ENCODE data around the gene CYP2S1. TPM values are rescaled to one million over a fixed set of nuclear protein-coding genes. Genes with fewer than 3 reads are reported as not detected.
"Not testable (repeated sequence)": the region's sequence is repeated elsewhere in the genome, so short reads cannot be mapped to it uniquely, and the experiment has no call there.

Gene CYP2S1
- polyA plus RNA-seq, 1 donor = 68.1 TPM

DNA sequence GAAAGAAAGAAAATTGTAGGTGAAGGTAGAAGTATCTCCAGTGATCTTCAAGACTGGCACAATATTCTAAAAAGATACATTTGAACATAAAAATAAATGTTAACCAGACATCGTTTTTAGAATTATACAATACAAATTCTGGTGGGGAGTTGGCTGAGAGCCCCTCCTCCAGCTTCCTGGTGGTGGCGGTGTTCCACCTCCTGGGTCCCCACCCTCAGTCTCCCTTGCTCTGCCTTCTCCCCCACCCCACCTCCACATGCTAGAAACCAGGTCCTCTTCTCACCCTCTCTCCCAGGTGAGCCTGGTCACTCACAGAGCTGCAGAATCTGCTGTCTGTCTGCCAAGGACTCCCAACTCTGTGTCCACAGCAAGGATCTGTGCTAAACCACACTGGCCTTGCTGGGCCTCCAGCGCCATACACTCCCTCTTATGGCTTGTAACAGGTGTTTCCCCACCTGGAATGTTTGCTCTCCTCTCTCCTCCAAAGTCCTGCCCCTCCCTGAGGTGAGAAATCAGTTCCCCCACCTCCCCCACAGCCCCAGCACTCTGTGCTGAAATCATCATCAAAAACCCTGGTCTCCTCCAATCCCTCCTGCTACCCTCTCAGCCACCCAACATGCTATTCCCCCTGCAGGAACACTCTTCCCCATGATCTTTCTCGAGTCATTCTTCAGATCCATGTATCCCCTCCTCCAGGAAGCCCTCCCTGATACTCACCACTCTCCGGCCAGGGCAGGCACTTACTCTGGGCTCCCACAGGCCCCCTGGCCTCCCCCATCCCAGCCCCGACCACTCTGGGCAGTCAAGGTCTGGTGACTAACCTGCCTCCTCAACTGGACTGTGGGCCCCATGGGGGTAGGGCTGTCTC, 20.5 kb upstream of the CYP2S1 start:
- Histone ChIP-seq H3K36me3 (ENCODE audit: control insufficient read depth, insufficient read depth, low read length) (no peaks in the 10 kb centered on the region), H3K9me3 (ENCODE audit: control insufficient read depth, low read depth, low read length) (no peaks in the 10 kb centered on the region), H3K4me1 (ENCODE audit: control insufficient read depth, insufficient read depth, low read length) (peaks cover 49% of the 10 kb centered on the region), H3K4me3 (ENCODE audit: low read length) (no peak overlapping the region), H3K27me3 (ENCODE audit: control insufficient read depth, insufficient read depth, low read length) (no peaks in the 10 kb centered on the region), H3K27ac (ENCODE audit: low read length) (peak overlapping the region; percentile 84)
- no CpG with 5 or more reads among the region's 6 CpGs for WGBS (ENCODE audit: insufficient coverage, low lambda C conversion rate)
- DNase-seq = peak in 1 of 2 donors; percentile 65

DNA sequence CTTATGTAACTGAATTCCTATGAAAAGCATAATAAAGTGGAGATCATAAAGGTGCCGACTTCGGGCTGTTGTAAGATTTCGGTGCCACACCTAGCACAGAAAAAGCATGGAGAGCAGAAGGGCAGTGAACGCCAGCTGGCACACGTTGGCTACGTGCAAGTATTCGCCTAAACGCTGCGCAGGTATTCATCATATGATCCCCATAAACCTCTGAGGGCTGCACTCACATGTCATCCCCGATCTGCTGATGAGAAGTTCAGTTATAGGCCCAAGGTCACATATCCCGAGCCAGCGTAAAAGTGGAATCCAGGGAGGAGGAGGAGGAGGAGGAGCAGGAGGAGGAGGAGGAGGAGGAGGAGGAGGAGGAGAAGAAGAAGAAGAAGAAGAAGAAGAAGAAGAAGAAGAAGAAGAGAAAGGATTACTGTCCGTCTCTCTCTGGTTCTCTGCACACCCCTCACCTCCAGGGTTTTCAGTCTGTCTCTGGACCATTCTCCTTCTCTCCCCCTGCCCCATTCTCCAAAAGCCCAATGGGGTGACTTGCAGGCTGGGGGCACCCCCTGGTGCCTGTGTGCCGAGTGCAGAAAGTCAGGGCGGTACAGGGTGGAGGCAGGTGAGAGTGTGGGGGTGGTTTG, 18.6 kb upstream of the CYP2S1 start:
- no peaks in the 10 kb centered on the region for H3K9me3 ChIP-seq (ENCODE audit: control insufficient read depth, low read depth, low read length)
- no peaks in the 10 kb centered on the region for H3K27me3 ChIP-seq (ENCODE audit: control insufficient read depth, insufficient read depth, low read length)
- H3K4me3 ChIP-seq (ENCODE audit: low read length) = no peak overlapping the region
- peaks cover 45% of the 10 kb centered on the region for H3K4me1 ChIP-seq (ENCODE audit: control insufficient read depth, insufficient read depth, low read length)
- no peaks in the 10 kb centered on the region for H3K36me3 ChIP-seq (ENCODE audit: control insufficient read depth, insufficient read depth, low read length)
- peak; percentile 88 to 96 for DNase-seq
- H3K27ac ChIP-seq (ENCODE audit: low read length) = peak overlapping the region; percentile 95
- WGBS (ENCODE audit: insufficient coverage, low lambda C conversion rate) = no CpG with 5 or more reads among the region's 15 CpGs

GRCh38 chr19:41175801-41176777, 16.9 kb upstream of the CYP2S1 start:
- Histone ChIP-seq H3K27ac (ENCODE audit: low read length) (peak overlapping the region; percentile 95), H3K4me1 (ENCODE audit: control insufficient read depth, insufficient read depth, low read length) (peaks cover 45% of the 10 kb centered on the region), H3K9me3 (ENCODE audit: control insufficient read depth, low read depth, low read length) (no peaks in the 10 kb centered on the region), H3K27me3 (ENCODE audit: control insufficient read depth, insufficient read depth, low read length) (no peaks in the 10 kb centered on the region), H3K36me3 (ENCODE audit: control insufficient read depth, insufficient read depth, low read length) (no peaks in the 10 kb centered on the region), H3K4me3 (ENCODE audit: low read length) (peak overlapping the region; percentile 26)
- 20% methylated on average over 1 of the region's 14 CpGs for WGBS (ENCODE audit: insufficient coverage, low lambda C conversion rate)
- DNase-seq = peak; percentile 75 to 89

DNA sequence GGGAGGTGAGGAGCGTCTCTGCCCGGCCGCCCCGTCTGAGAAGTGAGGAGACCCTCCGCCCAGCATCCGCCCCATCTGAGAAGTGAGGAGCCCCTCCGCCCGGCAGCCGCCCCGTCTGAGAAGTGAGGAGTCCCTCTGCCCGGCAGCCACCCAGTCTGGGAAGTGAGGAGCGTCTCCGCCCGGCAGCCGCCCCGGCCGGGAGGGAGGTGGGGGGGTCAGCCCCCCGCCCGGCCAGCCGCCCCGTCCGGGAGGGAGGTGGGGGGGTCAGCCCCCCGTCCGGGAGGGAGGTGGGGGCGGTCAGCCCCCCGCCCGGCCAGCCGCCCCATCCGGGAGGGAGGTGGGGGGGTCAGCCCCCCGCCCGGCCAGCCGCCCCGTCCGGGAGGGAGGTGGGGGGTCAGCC, 12.8 kb upstream of the CYP2S1 start:
- H3K27ac ChIP-seq (ENCODE audit: low read length); DNase-seq: not testable (repeated sequence)
- no CpG with 5 or more reads among the region's 34 CpGs for WGBS (ENCODE audit: insufficient coverage, low lambda C conversion rate)

GRCh38 chr19:41186971-41187883, 5.8 kb upstream of the CYP2S1 start:
- Histone ChIP-seq H3K4me3 (ENCODE audit: low read length) (no peak overlapping the region), H3K27me3 (ENCODE audit: control insufficient read depth, insufficient read depth, low read length) (no peaks in the 10 kb centered on the region), H3K27ac (ENCODE audit: low read length) (no peak overlapping the region), H3K36me3 (ENCODE audit: control insufficient read depth, insufficient read depth, low read length) (no peaks in the 10 kb centered on the region), H3K9me3 (ENCODE audit: control insufficient read depth, low read depth, low read length) (no peaks in the 10 kb centered on the region), H3K4me1 (ENCODE audit: control insufficient read depth, insufficient read depth, low read length) (peaks cover 5% of the 10 kb centered on the region)
- 93% methylated on average over 2 of the region's 8 CpGs for WGBS (ENCODE audit: insufficient coverage, low lambda C conversion rate)
- DNase-seq = no peak

More for the DNA sequence above, 12.8 kb upstream of the CYP2S1 start:
- H3K9me3 ChIP-seq (ENCODE audit: control insufficient read depth, low read depth, low read length); H3K4me3 ChIP-seq (ENCODE audit: low read length); H3K36me3 ChIP-seq (ENCODE audit: control insufficient read depth, insufficient read depth, low read length); H3K27me3 ChIP-seq (ENCODE audit: control insufficient read depth, insufficient read depth, low read length): not testable (repeated sequence)
- peaks cover 18% of the 10 kb centered on the region for H3K4me1 ChIP-seq (ENCODE audit: control insufficient read depth, insufficient read depth, low read length)

DNA sequence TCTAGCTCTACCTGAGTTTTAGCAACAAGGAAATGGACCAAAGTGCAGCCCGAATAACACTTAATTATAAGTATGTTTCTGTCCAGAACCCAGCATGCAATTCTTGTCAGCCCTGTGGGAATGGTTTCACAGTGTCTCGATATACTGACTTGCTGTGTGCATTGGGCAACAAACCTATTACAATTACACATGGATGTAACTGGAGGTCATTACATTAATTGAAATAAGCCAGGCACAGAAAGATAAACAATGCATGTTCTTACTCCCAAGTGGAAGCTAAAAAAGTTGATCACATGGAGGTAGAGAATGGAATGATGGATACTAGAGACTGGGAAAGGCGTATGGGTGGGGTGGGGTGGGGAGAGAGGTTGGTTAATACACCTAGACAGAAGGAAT, 5.1 kb upstream of the CYP2S1 start:
- Histone ChIP-seq H3K27me3 (ENCODE audit: control insufficient read depth, insufficient read depth, low read length) (peaks cover 1% of the 10 kb centered on the region), H3K4me3 (ENCODE audit: low read length) (no peak overlapping the region), H3K9me3 (ENCODE audit: control insufficient read depth, low read depth, low read length) (no peaks in the 10 kb centered on the region), H3K36me3 (ENCODE audit: control insufficient read depth, insufficient read depth, low read length) (no peaks in the 10 kb centered on the region), H3K4me1 (ENCODE audit: control insufficient read depth, insufficient read depth, low read length) (peaks cover 9% of the 10 kb centered on the region), H3K27ac (ENCODE audit: low read length) (no peak overlapping the region)
- WGBS (ENCODE audit: insufficient coverage, low lambda C conversion rate) = no CpG with 5 or more reads among the region's 3 CpGs
- no peak for DNase-seq

GRCh38 chr19:41189425-41190065, 3.5 kb upstream of the CYP2S1 start:
- WGBS (ENCODE audit: insufficient coverage, low lambda C conversion rate) = 60% methylated on average over 1 of the region's 8 CpGs
- peaks cover 6% of the 10 kb centered on the region for H3K27me3 ChIP-seq (ENCODE audit: control insufficient read depth, insufficient read depth, low read length)

GRCh38 chr19:41193430-41194156, 574 bp downstream of the CYP2S1 start:
- DNase-seq = peak in 1 of 2 donors; percentile 45
- H3K9me3 ChIP-seq (ENCODE audit: control insufficient read depth, low read depth, low read length) = no peaks in the 10 kb centered on the region
- peaks cover 18% of the 10 kb centered on the region for H3K4me1 ChIP-seq (ENCODE audit: control insufficient read depth, insufficient read depth, low read length)
- peaks cover 6% of the 10 kb centered on the region for H3K27me3 ChIP-seq (ENCODE audit: control insufficient read depth, insufficient read depth, low read length)
- H3K27ac ChIP-seq (ENCODE audit: low read length) = peak overlapping the region; percentile 96
- H3K36me3 ChIP-seq (ENCODE audit: control insufficient read depth, insufficient read depth, low read length) = peaks cover 23% of the 10 kb centered on the region
- no CpG with 5 or more reads among the region's 13 CpGs for WGBS (ENCODE audit: insufficient coverage, low lambda C conversion rate)
- H3K4me3 ChIP-seq (ENCODE audit: low read length) = peak overlapping the region; percentile 93

More at GRCh38 chr19:41189425-41190065, 3.5 kb upstream of the CYP2S1 start:
- no peaks in the 10 kb centered on the region for H3K9me3 ChIP-seq (ENCODE audit: control insufficient read depth, low read depth, low read length)
- DNase-seq = peak in 1 of 2 donors; percentile 52
- no peak overlapping the region for H3K27ac ChIP-seq (ENCODE audit: low read length)
- peaks cover 12% of the 10 kb centered on the region for H3K4me1 ChIP-seq (ENCODE audit: control insufficient read depth, insufficient read depth, low read length)
- no peak overlapping the region for H3K4me3 ChIP-seq (ENCODE audit: low read length)
- no peaks in the 10 kb centered on the region for H3K36me3 ChIP-seq (ENCODE audit: control insufficient read depth, insufficient read depth, low read length)

Data from large intestine (tissue), 3 donors.